HepG2 (cell line): ENCODE data around the gene VAMP2. TPM values are rescaled to one million over a fixed set of nuclear protein-coding genes. Genes with fewer than 3 reads are reported as not detected.
A peak's percentile ranks its signal among the peaks of the same experiment; 100 is the strongest.

Source experiments
- E2F5 ChIP-seq: sonication (generic); formaldehyde crosslinking; conservative IDR thresholded peaks from 2 replicates; pipeline ENCODE4 v1.4.0; 2020; ENCODE audit warnings: missing genetic modification reagents
- ELF3 ChIP-seq: IDR thresholded peaks from 2 replicates; pipeline ENCODE4 v1.6.1; 2016; ENCODE audit warnings: missing genetic modification reagents, missing compliant biosample characterization
- FOXJ3 ChIP-seq: sonication (generic); formaldehyde crosslinking; IDR thresholded peaks from 2 replicates; pipeline ENCODE4 v1.4.0; 2020; ENCODE audit warnings: missing genetic modification reagents, mild to moderate bottlenecking, borderline replicate concordance
- JARID2 ChIP-seq: sonication (generic); formaldehyde crosslinking; IDR thresholded peaks from 2 replicates; pipeline ENCODE4 v1.8.1; 2023; ENCODE audit warnings: missing genetic modification reagents, inconsistent platforms; ENCODE audit not compliant: insufficient replicate concordance
- KLF11 ChIP-seq: IDR thresholded peaks from 2 replicates; pipeline ENCODE4 v1.6.1; 2016; ENCODE audit warnings: missing compliant biosample characterization
- RXRA ChIP-seq: sonication (generic); formaldehyde crosslinking; IDR thresholded peaks from 2 replicates; pipeline ENCODE4 v1.5.1; 2020; ENCODE audit warnings: missing genetic modification reagents
- SIX1 ChIP-seq: sonication (generic); formaldehyde crosslinking; IDR thresholded peaks from 2 replicates; pipeline ENCODE4 v1.4.0; 2020; ENCODE audit warnings: missing genetic modification reagents, borderline replicate concordance
- THAP9 ChIP-seq: sonication (generic); formaldehyde crosslinking; IDR thresholded peaks from 2 replicates; pipeline ENCODE4; 2020; ENCODE audit warnings: missing genetic modification reagents, mild to moderate bottlenecking, borderline replicate concordance
- TIGD3 ChIP-seq: sonication (generic); formaldehyde crosslinking; IDR thresholded peaks from 2 replicates; pipeline ENCODE4 v1.5.1; 2020; ENCODE audit warnings: mild to moderate bottlenecking, missing genetic modification reagents, borderline replicate concordance
- ZNF781 ChIP-seq: sonication (generic); formaldehyde crosslinking; IDR thresholded peaks from 2 replicates; pipeline ENCODE4 v1.5.1; 2020; ENCODE audit warnings: borderline replicate concordance, mild to moderate bottlenecking, missing genetic modification reagents; ENCODE audit errors: not compliant biosample characterization
- ZNF83 ChIP-seq: sonication (generic); formaldehyde crosslinking; IDR thresholded peaks from 2 replicates; pipeline ENCODE4 v1.4.0; 2020; ENCODE audit warnings: missing genetic modification reagents, mild to moderate bottlenecking, borderline replicate concordance
- polyA plus RNA-seq, 8 experiments: library from polyadenylated mRNA; depleted of rRNA in 3 of 8; stranded (reverse) in 7 of 8; unstranded in 1 of 8; fragments of >200 nt; fragmentation: Illumina TruSeq in 4 of 8; extraction: Trizol in 4 of 8; gene quantifications; 2 replicates each; pipeline versions ENCODE4 v1.2.1 to v1.2.3, GENCODE V29; 2011 to 2016; ENCODE audit warnings: low read depth in 4 of 8, missing spikeins in 1 of 8, mixed read lengths in 1 of 8; ENCODE audit not compliant: insufficient read depth in 1 of 8
- total RNA-seq, 5 experiments: library from RNA; depleted of rRNA; stranded (reverse); fragments of >200 nt; fragmentation: Illumina TruSeq; extraction: Trizol; gene quantifications; 2 replicates each; pipeline ENCODE4 v1.2.3, GENCODE V29; 2016; ENCODE audit warnings: low read depth in 1 of 5
- TF ChIP-seq, protein P1 (sequence below): sonication (generic); formaldehyde crosslinking; IDR thresholded peaks from 2 replicates; pipeline ENCODE4 v1.4.0; 2020; ENCODE audit warnings: missing genetic modification reagents
- TF ChIP-seq, protein P2 (sequence below), 2 experiments: fragments of 450-650 bp in 1 of 2; sonication (generic) in 1 of 2; formaldehyde crosslinking in 1 of 2; IDR thresholded peaks; 2 replicates each; pipeline versions ENCODE4 v1.6.1 to v1.8.0; 2016 to 2022; ENCODE audit warnings: antibody characterized with exemption in 1 of 2, mild to moderate bottlenecking in 1 of 2, missing genetic modification reagents in 1 of 2

VAMP2 gene
- total and polyA plus RNA-seq, 2 of the 13 experiments (the other 11 are each of a cell fraction or from before 2014, with no cell fraction given), result 3.9 to 17.2 TPM

GRCh38 chr17:8153525-8153956 lies 9.2 kb downstream of the VAMP2 start (continued):
- TF ChIP-seq ZNF781 (CRISPR knock-in tag) (no peak), KLF11 (no peak), FOXJ3 (peak; percentile 25; the same call in 1 of the 2 replicates), ZNF83 (CRISPR knock-in tag) (no peak), THAP9 (no peak), JARID2 (CRISPR knock-in tag) (no peak), TIGD3 (CRISPR knock-in tag) (no peak), E2F5 (CRISPR knock-in tag) (no peak), SIX1 (CRISPR knock-in tag) (0 out of 2 replicates have a peak, but pooled peaks have one; percentile 14), ELF3 (CRISPR knock-in tag) (no peak), RXRA (no peak; the same call in 1 of the 2 replicates)
- TF ChIP-seq, protein P1, sequence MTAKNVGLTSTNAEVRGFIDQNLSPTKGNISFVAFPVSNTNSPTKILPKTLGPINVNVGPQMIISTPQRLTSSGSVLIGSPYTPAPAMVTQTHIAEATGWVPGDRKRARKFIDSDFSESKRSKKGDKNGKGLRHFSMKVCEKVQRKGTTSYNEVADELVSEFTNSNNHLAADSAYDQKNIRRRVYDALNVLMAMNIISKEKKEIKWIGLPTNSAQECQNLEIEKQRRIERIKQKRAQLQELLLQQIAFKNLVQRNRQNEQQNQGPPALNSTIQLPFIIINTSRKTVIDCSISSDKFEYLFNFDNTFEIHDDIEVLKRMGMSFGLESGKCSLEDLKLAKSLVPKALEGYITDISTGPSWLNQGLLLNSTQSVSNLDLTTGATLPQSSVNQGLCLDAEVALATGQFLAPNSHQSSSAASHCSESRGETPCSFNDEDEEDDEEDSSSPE (CRISPR knock-in tag), result peak; percentile 61
- TF ChIP-seq, protein P2, sequence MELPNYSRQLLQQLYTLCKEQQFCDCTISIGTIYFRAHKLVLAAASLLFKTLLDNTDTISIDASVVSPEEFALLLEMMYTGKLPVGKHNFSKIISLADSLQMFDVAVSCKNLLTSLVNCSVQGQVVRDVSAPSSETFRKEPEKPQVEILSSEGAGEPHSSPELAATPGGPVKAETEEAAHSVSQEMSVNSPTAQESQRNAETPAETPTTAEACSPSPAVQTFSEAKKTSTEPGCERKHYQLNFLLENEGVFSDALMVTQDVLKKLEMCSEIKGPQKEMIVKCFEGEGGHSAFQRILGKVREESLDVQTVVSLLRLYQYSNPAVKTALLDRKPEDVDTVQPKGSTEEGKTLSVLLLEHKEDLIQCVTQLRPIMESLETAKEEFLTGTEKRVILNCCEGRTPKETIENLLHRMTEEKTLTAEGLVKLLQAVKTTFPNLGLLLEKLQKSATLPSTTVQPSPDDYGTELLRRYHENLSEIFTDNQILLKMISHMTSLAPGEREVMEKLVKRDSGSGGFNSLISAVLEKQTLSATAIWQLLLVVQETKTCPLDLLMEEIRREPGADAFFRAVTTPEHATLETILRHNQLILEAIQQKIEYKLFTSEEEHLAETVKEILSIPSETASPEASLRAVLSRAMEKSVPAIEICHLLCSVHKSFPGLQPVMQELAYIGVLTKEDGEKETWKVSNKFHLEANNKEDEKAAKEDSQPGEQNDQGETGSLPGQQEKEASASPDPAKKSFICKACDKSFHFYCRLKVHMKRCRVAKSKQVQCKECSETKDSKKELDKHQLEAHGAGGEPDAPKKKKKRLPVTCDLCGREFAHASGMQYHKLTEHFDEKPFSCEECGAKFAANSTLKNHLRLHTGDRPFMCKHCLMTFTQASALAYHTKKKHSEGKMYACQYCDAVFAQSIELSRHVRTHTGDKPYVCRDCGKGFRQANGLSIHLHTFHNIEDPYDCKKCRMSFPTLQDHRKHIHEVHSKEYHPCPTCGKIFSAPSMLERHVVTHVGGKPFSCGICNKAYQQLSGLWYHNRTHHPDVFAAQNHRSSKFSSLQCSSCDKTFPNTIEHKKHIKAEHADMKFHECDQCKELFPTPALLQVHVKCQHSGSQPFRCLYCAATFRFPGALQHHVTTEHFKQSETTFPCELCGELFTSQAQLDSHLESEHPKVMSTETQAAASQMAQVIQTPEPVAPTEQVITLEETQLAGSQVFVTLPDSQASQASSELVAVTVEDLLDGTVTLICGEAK (IDR thresholded peaks at IDR 0.05), result no peak
- TF ChIP-seq, protein P2 (CRISPR knock-in tag; IDR thresholded peaks at IDR 0.05), result no peak
